Endothelial cell (in vitro differentiated cells): ENCODE results near the gene WHRN. TPM values are rescaled to one million over a fixed set of nuclear protein-coding genes. Genes with fewer than 3 reads are reported as not detected.

Experiments used
- DNase-seq: peaks from one replicate; pipeline ENCODE4 v3.0.0; 2021; ENCODE audit warnings: low spot score
- H3K27ac Mint-ChIP-seq: one replicate; pipeline ENCODE4 v1.8.0; 2021; ENCODE audit warnings: mixed read lengths, inconsistent platforms; ENCODE audit not compliant: unreplicated experiment
- H3K27me3 Mint-ChIP-seq: one replicate; pipeline ENCODE4 v1.8.0; 2021; ENCODE audit warnings: mild to moderate bottlenecking, moderate library complexity, mixed read lengths, inconsistent platforms; ENCODE audit not compliant: unreplicated experiment
- H3K36me3 Mint-ChIP-seq: one replicate; pipeline ENCODE4 v1.8.0; 2021; ENCODE audit warnings: mild to moderate bottlenecking, low read depth, mixed read lengths, inconsistent platforms; ENCODE audit not compliant: unreplicated experiment
- H3K4me1 Mint-ChIP-seq: one replicate; pipeline ENCODE4 v1.8.0; 2021; ENCODE audit warnings: mild to moderate bottlenecking, mixed read lengths, inconsistent platforms; ENCODE audit not compliant: unreplicated experiment
- H3K4me3 Mint-ChIP-seq: one replicate; pipeline ENCODE4 v1.8.0; 2021; ENCODE audit warnings: mild to moderate bottlenecking, mixed read lengths, inconsistent platforms; ENCODE audit not compliant: unreplicated experiment
- H3K9me3 Mint-ChIP-seq: one replicate; pipeline ENCODE4 v1.8.0; 2021; ENCODE audit warnings: mixed read lengths, inconsistent platforms; ENCODE audit not compliant: unreplicated experiment
- total RNA-seq: library from RNA; stranded (reverse); fragmentation: NEBNext Ultra II Directional; extraction: Animal tissue kit (Norgen Biotek cat#: 25700); gene quantifications from one replicate; pipeline ENCODE4 v1.2.1, GENCODE V29; 2021; ENCODE audit not compliant: unreplicated experiment
- TF ChIP-seq, protein P1 (sequence below): fragments of 200-600 bp; sonication (generic); IDR thresholded peaks from one replicate; pipeline ENCODE4 v1.5.0; 2021; ENCODE audit warnings: antibody characterized with exemption; ENCODE audit not compliant: unreplicated experiment

WHRN gene
- total RNA-seq, 1 donor from 2014 or later: 4.1 TPM

- Mint-ChIP-seq H3K27ac (no peak overlapping the region), H3K27me3 (peaks cover 5% of the 10 kb centered on the region), H3K4me1 (peaks cover 9% of the 10 kb centered on the region), H3K36me3 (no peaks in the 10 kb centered on the region), H3K9me3 (no peaks in the 10 kb centered on the region), H3K4me3 (no peak overlapping the region)
- DNase-seq: no peak
- TF ChIP-seq, protein P1, sequence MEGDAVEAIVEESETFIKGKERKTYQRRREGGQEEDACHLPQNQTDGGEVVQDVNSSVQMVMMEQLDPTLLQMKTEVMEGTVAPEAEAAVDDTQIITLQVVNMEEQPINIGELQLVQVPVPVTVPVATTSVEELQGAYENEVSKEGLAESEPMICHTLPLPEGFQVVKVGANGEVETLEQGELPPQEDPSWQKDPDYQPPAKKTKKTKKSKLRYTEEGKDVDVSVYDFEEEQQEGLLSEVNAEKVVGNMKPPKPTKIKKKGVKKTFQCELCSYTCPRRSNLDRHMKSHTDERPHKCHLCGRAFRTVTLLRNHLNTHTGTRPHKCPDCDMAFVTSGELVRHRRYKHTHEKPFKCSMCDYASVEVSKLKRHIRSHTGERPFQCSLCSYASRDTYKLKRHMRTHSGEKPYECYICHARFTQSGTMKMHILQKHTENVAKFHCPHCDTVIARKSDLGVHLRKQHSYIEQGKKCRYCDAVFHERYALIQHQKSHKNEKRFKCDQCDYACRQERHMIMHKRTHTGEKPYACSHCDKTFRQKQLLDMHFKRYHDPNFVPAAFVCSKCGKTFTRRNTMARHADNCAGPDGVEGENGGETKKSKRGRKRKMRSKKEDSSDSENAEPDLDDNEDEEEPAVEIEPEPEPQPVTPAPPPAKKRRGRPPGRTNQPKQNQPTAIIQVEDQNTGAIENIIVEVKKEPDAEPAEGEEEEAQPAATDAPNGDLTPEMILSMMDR: no peak
Observed at GRCh38 chr9:114489928-114490327, 15.3 kb downstream of the WHRN start.

DNA sequence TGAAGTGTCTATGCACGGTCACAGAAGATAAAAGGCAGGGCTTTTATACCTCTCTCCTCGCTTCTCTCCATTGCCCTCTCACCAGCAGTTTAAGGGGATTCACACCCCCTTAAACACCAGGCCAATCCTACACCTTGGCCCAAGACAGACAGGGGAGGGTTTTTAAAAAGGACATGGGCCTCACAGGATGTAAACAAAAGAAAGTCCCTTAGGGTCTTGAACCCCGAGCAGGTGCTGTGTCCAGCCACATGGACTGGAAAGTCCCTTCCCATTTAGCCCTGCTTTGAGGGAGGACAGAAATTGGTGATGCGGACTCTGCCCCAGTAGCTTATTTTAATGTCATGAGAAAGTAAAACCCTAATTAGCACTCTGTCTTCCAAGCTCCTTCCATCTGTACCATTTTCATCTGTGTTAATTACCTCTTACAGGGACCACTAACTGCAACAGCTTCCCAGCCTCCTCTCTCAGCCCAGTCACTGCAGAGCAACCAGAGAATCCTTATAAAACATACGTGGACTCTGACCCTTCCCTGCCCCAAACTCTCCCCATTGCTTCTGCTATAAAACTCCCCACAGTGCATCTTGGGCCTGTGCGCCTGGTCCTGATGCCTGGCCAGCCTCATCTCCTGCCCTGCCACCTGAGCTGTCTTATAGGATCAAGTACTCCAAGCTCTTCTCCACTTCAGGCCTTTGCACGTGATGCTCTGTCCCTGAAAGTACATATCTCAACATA is 16.7 kb downstream of the WHRN start:
- TF ChIP-seq, protein P1: no peak
- Mint-ChIP-seq H3K36me3 (no peaks in the 10 kb centered on the region), H3K9me3 (no peaks in the 10 kb centered on the region), H3K27ac (no peak overlapping the region), H3K4me3 (no peak overlapping the region), H3K27me3 (peaks cover 5% of the 10 kb centered on the region), H3K4me1 (peaks cover 3% of the 10 kb centered on the region)
- DNase-seq: no peak

DNA sequence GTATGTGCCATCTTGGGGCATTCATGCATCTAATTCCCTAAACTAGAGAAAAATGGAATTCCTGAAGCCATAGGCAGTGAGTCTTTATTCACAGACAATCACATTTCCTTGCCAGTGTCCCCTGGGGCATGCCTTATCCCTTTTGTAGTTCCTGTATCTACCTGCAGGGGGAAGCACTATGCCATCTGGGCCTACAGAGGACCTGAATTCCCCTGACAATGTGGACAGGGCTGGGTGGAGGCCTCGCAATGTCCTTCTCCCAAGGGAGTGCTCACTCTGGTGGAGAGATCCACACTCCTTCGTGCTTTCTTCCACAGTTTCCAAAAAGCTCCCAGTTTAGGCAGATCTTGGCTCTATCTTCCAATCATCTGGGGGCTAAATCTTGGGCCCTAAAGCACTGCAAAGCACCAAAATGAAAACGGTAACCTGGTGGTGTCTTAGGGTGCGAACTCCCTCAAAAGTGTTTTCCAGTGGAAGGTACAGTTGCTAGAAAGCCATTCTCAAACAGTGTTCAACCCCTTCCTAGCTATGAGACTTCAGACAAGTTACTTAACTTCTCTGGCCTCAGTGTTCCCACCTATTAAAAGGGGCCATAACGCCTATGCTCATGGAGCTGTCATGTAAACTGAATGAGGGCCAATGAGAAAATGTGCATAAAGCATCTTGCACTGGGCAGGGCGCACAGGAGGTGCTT is 17.5 kb downstream of the WHRN start:
- Mint-ChIP-seq H3K27ac (no peak overlapping the region), H3K27me3 (peaks cover 5% of the 10 kb centered on the region), H3K36me3 (no peaks in the 10 kb centered on the region), H3K4me1 (no peaks in the 10 kb centered on the region), H3K4me3 (no peak overlapping the region), H3K9me3 (no peaks in the 10 kb centered on the region)
- DNase-seq: peak; percentile 82
- TF ChIP-seq, protein P1: peak; percentile 82

DNA sequence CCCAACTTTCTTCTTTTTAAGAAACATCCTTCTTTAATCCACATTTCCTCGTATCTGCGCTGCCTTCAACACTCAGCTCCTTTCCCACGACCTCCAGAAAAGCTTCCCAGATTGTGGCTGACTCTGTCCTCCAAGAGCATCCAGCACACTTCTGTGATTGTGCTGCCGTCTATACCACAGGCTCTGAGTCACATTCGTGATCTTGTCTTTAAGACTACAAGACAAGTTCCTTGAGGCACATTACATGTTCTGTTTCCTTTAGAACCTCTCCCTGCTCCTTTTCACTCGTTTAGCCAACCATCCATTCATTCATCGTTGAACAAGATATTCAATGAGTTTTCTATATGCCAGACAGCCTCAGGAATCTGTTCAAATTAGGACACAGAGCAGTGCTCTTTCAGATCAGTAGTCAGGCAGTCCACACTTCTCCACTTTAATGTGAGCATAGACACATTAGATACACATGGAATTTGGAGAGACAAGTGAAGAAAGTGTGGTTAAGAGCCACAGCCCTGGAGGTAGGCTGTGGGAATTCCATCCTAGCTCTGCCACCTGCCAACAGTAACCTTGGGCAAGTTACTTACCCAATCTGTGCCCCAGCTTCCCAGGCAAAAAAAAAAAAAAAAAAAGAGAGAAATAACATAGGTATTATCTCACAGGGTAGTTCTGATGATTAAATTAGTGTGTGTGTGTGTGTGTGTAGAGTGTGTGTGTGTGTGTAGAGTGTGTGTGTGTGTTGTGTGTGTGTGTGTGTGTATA is 18.9 kb downstream of the WHRN start:
- H3K4me1 Mint-ChIP-seq: peaks cover 6% of the 10 kb centered on the region
- H3K36me3 Mint-ChIP-seq: no peaks in the 10 kb centered on the region
- H3K4me3 Mint-ChIP-seq: no peak overlapping the region
- TF ChIP-seq, protein P1: no peak
- no peak for DNase-seq
- H3K27me3 Mint-ChIP-seq: peaks cover 11% of the 10 kb centered on the region
- no peaks in the 10 kb centered on the region for H3K9me3 Mint-ChIP-seq
- H3K27ac Mint-ChIP-seq: no peak overlapping the region
